HepG2 (cell line): ENCODE data around the gene ID3. TPM values are rescaled to one million over a fixed set of nuclear protein-coding genes. Genes with fewer than 3 reads are reported as not detected.

Experiments
- FOXA1 ChIP-seq, 2 experiments: fragments of 450-650 bp in 1 of 2; sonication (generic) in 1 of 2; formaldehyde crosslinking in 1 of 2; IDR thresholded peaks; 2 replicates each; pipeline versions ENCODE4 v1.4.0 to v1.6.1; 2016 to 2020; ENCODE audit warnings: missing genetic modification reagents in 1 of 2
- HOXA7 ChIP-seq: sonication (generic); formaldehyde crosslinking; IDR thresholded peaks from 2 replicates; pipeline ENCODE4 v1.8.1; 2022; ENCODE audit warnings: mild to moderate bottlenecking, missing genetic modification reagents, moderate library complexity
- MXD4 ChIP-seq: IDR thresholded peaks from 2 replicates; pipeline ENCODE4 v1.6.1; 2016; ENCODE audit warnings: mild to moderate bottlenecking, missing biosample characterization, missing genetic modification reagents
- PPARG ChIP-seq: conservative IDR thresholded peaks from 2 replicates; pipeline ENCODE4 v1.6.1; 2016; ENCODE audit warnings: missing biosample characterization, missing genetic modification reagents
- RARG ChIP-seq: sonication (generic); formaldehyde crosslinking; IDR thresholded peaks from 2 replicates; pipeline ENCODE4 v1.4.0; 2020; ENCODE audit warnings: low read depth, mild to moderate bottlenecking, missing genetic modification reagents
- TEAD3 ChIP-seq: optimal IDR thresholded peaks from 2 replicates; pipeline ENCODE3; 2016; ENCODE audit warnings: borderline replicate concordance
- U2AF1 ChIP-seq: fragments of 200-400 bp; formaldehyde crosslinking; optimal IDR thresholded peaks from 2 replicates; pipeline ENCODE3; 2017; ENCODE audit warnings: mild to moderate bottlenecking, low read depth, low read length
- ZNF136 ChIP-seq: sonication (generic); formaldehyde crosslinking; IDR thresholded peaks from 2 replicates; pipeline ENCODE4 v1.8.1; 2022; ENCODE audit warnings: low read depth, mild to moderate bottlenecking, moderate library complexity, missing genetic modification reagents
- ZNF329 ChIP-seq: sonication (generic); formaldehyde crosslinking; IDR thresholded peaks from 2 replicates; pipeline ENCODE4 v1.9.0; 2021; ENCODE audit warnings: low read depth, mild to moderate bottlenecking, missing genetic modification reagents
- ZNF556 ChIP-seq: sonication (generic); formaldehyde crosslinking; IDR thresholded peaks from 2 replicates; pipeline ENCODE4 v1.4.0; 2020; ENCODE audit warnings: mild to moderate bottlenecking, missing genetic modification reagents, borderline replicate concordance
- polyA plus RNA-seq, 8 experiments: library from polyadenylated mRNA; depleted of rRNA in 3 of 8; stranded (reverse) in 7 of 8; unstranded in 1 of 8; fragments of >200 nt; fragmentation: Illumina TruSeq in 4 of 8; extraction: Trizol in 4 of 8; gene quantifications; 2 replicates each; pipeline versions ENCODE4 v1.2.1 to v1.2.3, GENCODE V29; 2011 to 2016; ENCODE audit warnings: low read depth in 4 of 8, missing spikeins in 1 of 8, mixed read lengths in 1 of 8; ENCODE audit not compliant: insufficient read depth in 1 of 8
- total RNA-seq, 5 experiments: library from RNA; depleted of rRNA; stranded (reverse); fragments of >200 nt; fragmentation: Illumina TruSeq; extraction: Trizol; gene quantifications; 2 replicates each; pipeline ENCODE4 v1.2.3, GENCODE V29; 2016; ENCODE audit warnings: low read depth in 1 of 5
- TF ChIP-seq, protein P1 (sequence below): sonication (generic); formaldehyde crosslinking; conservative IDR thresholded peaks from 2 replicates; pipeline ENCODE4 v1.8.1; 2023; ENCODE audit warnings: missing genetic modification reagents
- TF ChIP-seq, protein P2 (sequence below): IDR thresholded peaks from 2 replicates; pipeline ENCODE4 v1.4.0; 2020; ENCODE audit warnings: mild to moderate bottlenecking, missing genetic modification reagents
- TF ChIP-seq, protein P3 (sequence below): sonication (generic); formaldehyde crosslinking; IDR thresholded peaks from 2 replicates; pipeline ENCODE4 v1.4.0; 2020; ENCODE audit warnings: mild to moderate bottlenecking, missing genetic modification reagents
- TF ChIP-seq, protein P4 (sequence below): sonication (generic); formaldehyde crosslinking; conservative IDR thresholded peaks from 2 replicates; pipeline ENCODE4 v1.4.0; 2020; ENCODE audit warnings: mild to moderate bottlenecking, missing genetic modification reagents, moderate library complexity

The ID3 gene
- total and polyA plus RNA-seq, 2 of the 13 experiments (the other 11 are each of a cell fraction or from before 2014, with no cell fraction given), result 64.8 to 115 TPM

DNA sequence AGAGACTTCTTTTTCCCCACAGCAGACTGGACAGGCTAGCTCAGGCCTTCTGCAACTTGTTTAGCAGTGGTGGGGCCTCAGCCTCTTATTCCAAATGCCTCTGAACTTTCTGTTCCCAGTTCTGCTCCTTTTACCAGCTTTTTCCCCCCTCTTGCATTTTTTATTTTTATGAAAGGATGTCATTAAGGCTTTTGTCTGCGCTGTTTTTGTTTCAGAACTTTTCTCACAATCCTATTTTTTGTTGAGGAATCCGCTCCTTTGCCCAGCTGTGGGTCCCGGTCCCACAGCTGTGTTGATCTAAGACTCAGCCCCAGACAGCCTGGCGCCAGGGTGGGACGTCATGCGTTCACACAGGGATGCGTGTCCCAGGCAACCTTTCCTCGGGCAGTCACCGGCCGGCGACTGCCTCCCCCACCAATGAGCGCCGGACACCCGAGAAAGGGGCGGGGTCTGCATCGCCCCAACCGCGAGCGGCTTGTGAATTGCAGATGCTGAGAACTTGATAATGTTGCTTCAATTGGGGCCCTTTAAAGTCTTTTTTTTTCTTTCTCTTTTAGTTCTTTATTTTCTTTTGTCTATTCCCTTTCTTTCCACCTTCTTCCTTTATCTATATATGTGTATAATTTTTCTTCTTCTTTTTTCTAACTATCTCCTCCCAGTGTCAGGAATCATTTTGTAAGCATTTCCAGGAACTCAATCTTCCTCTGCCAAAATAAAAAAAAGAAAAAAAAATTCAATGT is 3.0 kb upstream of the ID3 start (continued):
- TF ChIP-seq ZNF136 (CRISPR knock-in tag) (no peak), ZNF329 (CRISPR knock-in tag) (no peak), ZNF556 (CRISPR knock-in tag) (no peak), PPARG (CRISPR knock-in tag) (peak; percentile 62; the same call in 1 of the 2 replicates), FOXA1 (IDR thresholded peaks at IDR 0.05) (peak; percentile 81), FOXA1 (CRISPR knock-in tag; IDR thresholded peaks at IDR 0.05) (peak; percentile 99), TEAD3 (CRISPR knock-in tag) (peak; percentile 82), MXD4 (CRISPR knock-in tag) (0 out of 2 replicates have a peak, but pooled peaks have one; percentile 24), HOXA7 (CRISPR knock-in tag) (no peak), RARG (CRISPR knock-in tag) (no peak), U2AF1 (peak; percentile 54)
- TF ChIP-seq, protein P1, sequence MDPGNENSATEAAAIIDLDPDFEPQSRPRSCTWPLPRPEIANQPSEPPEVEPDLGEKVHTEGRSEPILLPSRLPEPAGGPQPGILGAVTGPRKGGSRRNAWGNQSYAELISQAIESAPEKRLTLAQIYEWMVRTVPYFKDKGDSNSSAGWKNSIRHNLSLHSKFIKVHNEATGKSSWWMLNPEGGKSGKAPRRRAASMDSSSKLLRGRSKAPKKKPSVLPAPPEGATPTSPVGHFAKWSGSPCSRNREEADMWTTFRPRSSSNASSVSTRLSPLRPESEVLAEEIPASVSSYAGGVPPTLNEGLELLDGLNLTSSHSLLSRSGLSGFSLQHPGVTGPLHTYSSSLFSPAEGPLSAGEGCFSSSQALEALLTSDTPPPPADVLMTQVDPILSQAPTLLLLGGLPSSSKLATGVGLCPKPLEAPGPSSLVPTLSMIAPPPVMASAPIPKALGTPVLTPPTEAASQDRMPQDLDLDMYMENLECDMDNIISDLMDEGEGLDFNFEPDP (CRISPR knock-in tag), result no peak
- TF ChIP-seq, protein P2, sequence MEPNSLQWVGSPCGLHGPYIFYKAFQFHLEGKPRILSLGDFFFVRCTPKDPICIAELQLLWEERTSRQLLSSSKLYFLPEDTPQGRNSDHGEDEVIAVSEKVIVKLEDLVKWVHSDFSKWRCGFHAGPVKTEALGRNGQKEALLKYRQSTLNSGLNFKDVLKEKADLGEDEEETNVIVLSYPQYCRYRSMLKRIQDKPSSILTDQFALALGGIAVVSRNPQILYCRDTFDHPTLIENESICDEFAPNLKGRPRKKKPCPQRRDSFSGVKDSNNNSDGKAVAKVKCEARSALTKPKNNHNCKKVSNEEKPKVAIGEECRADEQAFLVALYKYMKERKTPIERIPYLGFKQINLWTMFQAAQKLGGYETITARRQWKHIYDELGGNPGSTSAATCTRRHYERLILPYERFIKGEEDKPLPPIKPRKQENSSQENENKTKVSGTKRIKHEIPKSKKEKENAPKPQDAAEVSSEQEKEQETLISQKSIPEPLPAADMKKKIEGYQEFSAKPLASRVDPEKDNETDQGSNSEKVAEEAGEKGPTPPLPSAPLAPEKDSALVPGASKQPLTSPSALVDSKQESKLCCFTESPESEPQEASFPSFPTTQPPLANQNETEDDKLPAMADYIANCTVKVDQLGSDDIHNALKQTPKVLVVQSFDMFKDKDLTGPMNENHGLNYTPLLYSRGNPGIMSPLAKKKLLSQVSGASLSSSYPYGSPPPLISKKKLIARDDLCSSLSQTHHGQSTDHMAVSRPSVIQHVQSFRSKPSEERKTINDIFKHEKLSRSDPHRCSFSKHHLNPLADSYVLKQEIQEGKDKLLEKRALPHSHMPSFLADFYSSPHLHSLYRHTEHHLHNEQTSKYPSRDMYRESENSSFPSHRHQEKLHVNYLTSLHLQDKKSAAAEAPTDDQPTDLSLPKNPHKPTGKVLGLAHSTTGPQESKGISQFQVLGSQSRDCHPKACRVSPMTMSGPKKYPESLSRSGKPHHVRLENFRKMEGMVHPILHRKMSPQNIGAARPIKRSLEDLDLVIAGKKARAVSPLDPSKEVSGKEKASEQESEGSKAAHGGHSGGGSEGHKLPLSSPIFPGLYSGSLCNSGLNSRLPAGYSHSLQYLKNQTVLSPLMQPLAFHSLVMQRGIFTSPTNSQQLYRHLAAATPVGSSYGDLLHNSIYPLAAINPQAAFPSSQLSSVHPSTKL, result peak; percentile 88
- TF ChIP-seq, protein P3, sequence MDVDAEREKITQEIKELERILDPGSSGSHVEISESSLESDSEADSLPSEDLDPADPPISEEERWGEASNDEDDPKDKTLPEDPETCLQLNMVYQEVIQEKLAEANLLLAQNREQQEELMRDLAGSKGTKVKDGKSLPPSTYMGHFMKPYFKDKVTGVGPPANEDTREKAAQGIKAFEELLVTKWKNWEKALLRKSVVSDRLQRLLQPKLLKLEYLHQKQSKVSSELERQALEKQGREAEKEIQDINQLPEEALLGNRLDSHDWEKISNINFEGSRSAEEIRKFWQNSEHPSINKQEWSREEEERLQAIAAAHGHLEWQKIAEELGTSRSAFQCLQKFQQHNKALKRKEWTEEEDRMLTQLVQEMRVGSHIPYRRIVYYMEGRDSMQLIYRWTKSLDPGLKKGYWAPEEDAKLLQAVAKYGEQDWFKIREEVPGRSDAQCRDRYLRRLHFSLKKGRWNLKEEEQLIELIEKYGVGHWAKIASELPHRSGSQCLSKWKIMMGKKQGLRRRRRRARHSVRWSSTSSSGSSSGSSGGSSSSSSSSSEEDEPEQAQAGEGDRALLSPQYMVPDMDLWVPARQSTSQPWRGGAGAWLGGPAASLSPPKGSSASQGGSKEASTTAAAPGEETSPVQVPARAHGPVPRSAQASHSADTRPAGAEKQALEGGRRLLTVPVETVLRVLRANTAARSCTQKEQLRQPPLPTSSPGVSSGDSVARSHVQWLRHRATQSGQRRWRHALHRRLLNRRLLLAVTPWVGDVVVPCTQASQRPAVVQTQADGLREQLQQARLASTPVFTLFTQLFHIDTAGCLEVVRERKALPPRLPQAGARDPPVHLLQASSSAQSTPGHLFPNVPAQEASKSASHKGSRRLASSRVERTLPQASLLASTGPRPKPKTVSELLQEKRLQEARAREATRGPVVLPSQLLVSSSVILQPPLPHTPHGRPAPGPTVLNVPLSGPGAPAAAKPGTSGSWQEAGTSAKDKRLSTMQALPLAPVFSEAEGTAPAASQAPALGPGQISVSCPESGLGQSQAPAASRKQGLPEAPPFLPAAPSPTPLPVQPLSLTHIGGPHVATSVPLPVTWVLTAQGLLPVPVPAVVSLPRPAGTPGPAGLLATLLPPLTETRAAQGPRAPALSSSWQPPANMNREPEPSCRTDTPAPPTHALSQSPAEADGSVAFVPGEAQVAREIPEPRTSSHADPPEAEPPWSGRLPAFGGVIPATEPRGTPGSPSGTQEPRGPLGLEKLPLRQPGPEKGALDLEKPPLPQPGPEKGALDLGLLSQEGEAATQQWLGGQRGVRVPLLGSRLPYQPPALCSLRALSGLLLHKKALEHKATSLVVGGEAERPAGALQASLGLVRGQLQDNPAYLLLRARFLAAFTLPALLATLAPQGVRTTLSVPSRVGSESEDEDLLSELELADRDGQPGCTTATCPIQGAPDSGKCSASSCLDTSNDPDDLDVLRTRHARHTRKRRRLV (CRISPR knock-in tag), result no peak
- TF ChIP-seq, protein P4, sequence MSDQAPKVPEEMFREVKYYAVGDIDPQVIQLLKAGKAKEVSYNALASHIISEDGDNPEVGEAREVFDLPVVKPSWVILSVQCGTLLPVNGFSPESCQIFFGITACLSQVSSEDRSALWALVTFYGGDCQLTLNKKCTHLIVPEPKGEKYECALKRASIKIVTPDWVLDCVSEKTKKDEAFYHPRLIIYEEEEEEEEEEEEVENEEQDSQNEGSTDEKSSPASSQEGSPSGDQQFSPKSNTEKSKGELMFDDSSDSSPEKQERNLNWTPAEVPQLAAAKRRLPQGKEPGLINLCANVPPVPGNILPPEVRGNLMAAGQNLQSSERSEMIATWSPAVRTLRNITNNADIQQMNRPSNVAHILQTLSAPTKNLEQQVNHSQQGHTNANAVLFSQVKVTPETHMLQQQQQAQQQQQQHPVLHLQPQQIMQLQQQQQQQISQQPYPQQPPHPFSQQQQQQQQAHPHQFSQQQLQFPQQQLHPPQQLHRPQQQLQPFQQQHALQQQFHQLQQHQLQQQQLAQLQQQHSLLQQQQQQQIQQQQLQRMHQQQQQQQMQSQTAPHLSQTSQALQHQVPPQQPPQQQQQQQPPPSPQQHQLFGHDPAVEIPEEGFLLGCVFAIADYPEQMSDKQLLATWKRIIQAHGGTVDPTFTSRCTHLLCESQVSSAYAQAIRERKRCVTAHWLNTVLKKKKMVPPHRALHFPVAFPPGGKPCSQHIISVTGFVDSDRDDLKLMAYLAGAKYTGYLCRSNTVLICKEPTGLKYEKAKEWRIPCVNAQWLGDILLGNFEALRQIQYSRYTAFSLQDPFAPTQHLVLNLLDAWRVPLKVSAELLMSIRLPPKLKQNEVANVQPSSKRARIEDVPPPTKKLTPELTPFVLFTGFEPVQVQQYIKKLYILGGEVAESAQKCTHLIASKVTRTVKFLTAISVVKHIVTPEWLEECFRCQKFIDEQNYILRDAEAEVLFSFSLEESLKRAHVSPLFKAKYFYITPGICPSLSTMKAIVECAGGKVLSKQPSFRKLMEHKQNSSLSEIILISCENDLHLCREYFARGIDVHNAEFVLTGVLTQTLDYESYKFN (CRISPR knock-in tag), result peak; percentile 87
